K562 (cell line): ENCODE results near the gene CPTP. TPM values are rescaled to one million over a fixed set of nuclear protein-coding genes. Genes with fewer than 3 reads are reported as not detected.
A peak's percentile ranks its signal among the peaks of the same experiment; 100 is the strongest.

Source experiments
- C11orf30 ChIP-seq: fragments of 450-650 bp; IDR thresholded peaks from 2 replicates; pipeline ENCODE4 v1.6.1; 2016; ENCODE audit warnings: low read depth, mild to moderate bottlenecking
- HBP1 ChIP-seq: fragments of 450-650 bp; formaldehyde crosslinking; IDR thresholded peaks from 2 replicates; pipeline ENCODE4 v1.4.0; 2022; ENCODE audit warnings: missing genetic modification characterization
- POLR3A ChIP-seq: IDR thresholded peaks from 2 replicates; pipeline ENCODE4 v1.6.1; 2011; ENCODE audit warnings: borderline replicate concordance, mild to moderate bottlenecking, moderate library complexity; ENCODE audit not compliant: insufficient read length, insufficient read depth; ENCODE audit errors: extremely low read depth
- SRSF7 ChIP-seq: fragments of 200-400 bp; formaldehyde crosslinking; optimal IDR thresholded peaks from 2 replicates; pipeline ENCODE3; 2017; ENCODE audit warnings: mild to moderate bottlenecking, low read depth, low read length
- ZNF609 ChIP-seq: sonication (generic); formaldehyde crosslinking; IDR thresholded peaks from 2 replicates; pipeline ENCODE4 v1.8.1; 2023; ENCODE audit warnings: missing genetic modification reagents, mild to moderate bottlenecking, borderline replicate concordance
- polyA plus RNA-seq, 8 experiments: library from polyadenylated mRNA; depleted of rRNA in 4 of 8; stranded (reverse) in 5 of 8; unstranded in 3 of 8; fragments of >200 nt; fragmentation: Nextera tagmentation in 2 of 8; fragmentation: Illumina TruSeq in 1 of 8; extraction: Ambion mirVana in 2 of 8; extraction: Trizol in 1 of 8; gene quantifications; 2 replicates each; pipeline versions ENCODE4 v1.2.1 to v1.2.3, GENCODE V29; 2011 to 2014; ENCODE audit warnings: inconsistent platforms in 1 of 8, missing spikeins in 1 of 8
- total RNA-seq, 7 experiments: library from RNA; depleted of rRNA in 6 of 7; stranded (reverse); fragments of >200 nt in 6 of 7; fragmentation: Illumina TruSeq in 2 of 7; extraction: Trizol in 2 of 7; gene quantifications; 2 replicates each; pipeline versions ENCODE4 v1.2.1 to v1.2.3, GENCODE V29; 2011 to 2021; ENCODE audit warnings: low replicate concordance in 1 of 7
- TF ChIP-seq, protein P1 (sequence below), 2 experiments: fragments of 450-650 bp in 1 of 2; sonication (generic) in 1 of 2; formaldehyde crosslinking in 1 of 2; IDR thresholded peaks; 2 replicates each; pipeline versions ENCODE4 v1.7.1 to v1.9.0; 2016 to 2022; ENCODE audit warnings: inconsistent platforms in 1 of 2, mild to moderate bottlenecking in 1 of 2, missing genetic modification reagents in 1 of 2
- TF ChIP-seq, protein P2 (sequence below), 2 experiments: fragments of 200-800 bp in 1 of 2; sonication (Bioruptor generic) in 1 of 2; sonication (generic) in 1 of 2; formaldehyde crosslinking in 1 of 2; IDR thresholded peaks in 1 of 2; conservative IDR thresholded peaks in 1 of 2; 2 replicates each; pipeline versions ENCODE4 v1.5.0 to v1.6.1; 2016 to 2020; ENCODE audit warnings: missing compliant biosample characterization in 1 of 2, missing genetic modification characterization in 1 of 2, missing genetic modification reagents in 1 of 2

CPTP gene
- total and polyA plus RNA-seq, 9 of the 15 experiments (the other 6 are each of a cell fraction or from before 2014, with no cell fraction given) = 0.11 to 25.8 (median 3.5) TPM

DNA sequence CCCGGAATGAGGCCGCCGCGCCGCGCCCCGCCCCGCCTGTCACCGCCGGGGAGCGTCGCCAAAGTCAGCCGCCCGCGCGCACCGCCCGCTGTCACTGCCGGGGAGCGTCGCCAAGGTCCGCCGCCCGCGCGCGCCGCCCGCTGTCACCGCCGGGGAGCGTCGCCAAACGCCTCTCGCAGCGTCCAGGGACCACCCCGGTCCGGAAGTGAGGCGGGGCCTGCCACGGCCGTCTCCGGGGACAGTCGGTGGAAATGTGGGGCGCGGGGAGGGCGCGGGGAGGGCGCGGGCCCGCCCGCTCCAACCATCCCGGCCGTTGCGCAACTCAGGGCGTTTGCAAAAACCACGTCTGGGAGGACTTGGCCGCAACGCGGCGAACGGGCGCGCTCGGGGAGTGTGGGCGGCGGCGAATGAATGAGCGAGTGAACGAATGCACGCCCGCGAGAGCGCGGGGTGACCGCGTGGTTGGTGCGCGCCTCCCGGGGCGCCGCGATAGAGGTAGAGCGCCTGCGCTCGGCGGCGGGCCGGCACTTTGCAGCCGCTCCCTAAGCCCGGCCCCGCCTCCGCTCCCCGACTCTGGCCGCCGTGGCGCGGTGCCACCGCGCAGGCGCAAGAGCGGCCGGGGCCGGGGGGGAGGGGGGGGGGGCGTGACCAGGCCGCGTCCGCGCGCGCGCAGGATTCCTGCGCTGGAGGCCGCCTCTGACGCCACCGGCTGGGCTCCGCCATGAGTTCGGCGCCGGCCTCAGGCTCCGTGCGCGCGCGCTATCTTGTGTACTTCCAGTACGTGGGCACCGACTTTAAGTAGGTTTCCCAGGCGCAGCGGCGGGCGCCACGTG lies 16.5 kb upstream of the CPTP start, which contains the start of the genes ACAP3 and PUSL1 (continued):
- TF ChIP-seq, protein P1, sequence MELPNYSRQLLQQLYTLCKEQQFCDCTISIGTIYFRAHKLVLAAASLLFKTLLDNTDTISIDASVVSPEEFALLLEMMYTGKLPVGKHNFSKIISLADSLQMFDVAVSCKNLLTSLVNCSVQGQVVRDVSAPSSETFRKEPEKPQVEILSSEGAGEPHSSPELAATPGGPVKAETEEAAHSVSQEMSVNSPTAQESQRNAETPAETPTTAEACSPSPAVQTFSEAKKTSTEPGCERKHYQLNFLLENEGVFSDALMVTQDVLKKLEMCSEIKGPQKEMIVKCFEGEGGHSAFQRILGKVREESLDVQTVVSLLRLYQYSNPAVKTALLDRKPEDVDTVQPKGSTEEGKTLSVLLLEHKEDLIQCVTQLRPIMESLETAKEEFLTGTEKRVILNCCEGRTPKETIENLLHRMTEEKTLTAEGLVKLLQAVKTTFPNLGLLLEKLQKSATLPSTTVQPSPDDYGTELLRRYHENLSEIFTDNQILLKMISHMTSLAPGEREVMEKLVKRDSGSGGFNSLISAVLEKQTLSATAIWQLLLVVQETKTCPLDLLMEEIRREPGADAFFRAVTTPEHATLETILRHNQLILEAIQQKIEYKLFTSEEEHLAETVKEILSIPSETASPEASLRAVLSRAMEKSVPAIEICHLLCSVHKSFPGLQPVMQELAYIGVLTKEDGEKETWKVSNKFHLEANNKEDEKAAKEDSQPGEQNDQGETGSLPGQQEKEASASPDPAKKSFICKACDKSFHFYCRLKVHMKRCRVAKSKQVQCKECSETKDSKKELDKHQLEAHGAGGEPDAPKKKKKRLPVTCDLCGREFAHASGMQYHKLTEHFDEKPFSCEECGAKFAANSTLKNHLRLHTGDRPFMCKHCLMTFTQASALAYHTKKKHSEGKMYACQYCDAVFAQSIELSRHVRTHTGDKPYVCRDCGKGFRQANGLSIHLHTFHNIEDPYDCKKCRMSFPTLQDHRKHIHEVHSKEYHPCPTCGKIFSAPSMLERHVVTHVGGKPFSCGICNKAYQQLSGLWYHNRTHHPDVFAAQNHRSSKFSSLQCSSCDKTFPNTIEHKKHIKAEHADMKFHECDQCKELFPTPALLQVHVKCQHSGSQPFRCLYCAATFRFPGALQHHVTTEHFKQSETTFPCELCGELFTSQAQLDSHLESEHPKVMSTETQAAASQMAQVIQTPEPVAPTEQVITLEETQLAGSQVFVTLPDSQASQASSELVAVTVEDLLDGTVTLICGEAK (IDR thresholded peaks at IDR 0.05) = no peak; the same call in none of the 2 replicates
- TF ChIP-seq, protein P1 (CRISPR knock-in tag; IDR thresholded peaks at IDR 0.05) = no peak; the same call in 1 of the 2 replicates
- TF ChIP-seq C11orf30 = no peak
- TF ChIP-seq, protein P2, sequence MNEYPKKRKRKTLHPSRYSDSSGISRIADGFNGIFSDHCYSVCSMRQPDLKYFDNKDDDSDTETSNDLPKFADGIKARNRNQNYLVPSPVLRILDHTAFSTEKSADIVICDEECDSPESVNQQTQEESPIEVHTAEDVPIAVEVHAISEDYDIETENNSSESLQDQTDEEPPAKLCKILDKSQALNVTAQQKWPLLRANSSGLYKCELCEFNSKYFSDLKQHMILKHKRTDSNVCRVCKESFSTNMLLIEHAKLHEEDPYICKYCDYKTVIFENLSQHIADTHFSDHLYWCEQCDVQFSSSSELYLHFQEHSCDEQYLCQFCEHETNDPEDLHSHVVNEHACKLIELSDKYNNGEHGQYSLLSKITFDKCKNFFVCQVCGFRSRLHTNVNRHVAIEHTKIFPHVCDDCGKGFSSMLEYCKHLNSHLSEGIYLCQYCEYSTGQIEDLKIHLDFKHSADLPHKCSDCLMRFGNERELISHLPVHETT (CRISPR knock-in tag; conservative IDR thresholded peaks at IDR 0.05 in 1 of 2, IDR thresholded peaks at IDR 0.05 in 1 of 2) = peak in 1 of 2 experiments; percentile 99; a peak in 2 of 4 replicates
- no peak for TF ChIP-seq SRSF7
- no peak for TF ChIP-seq HBP1 (CRISPR knock-in tag)
- no peak for TF ChIP-seq ZNF609 (CRISPR knock-in tag)
- no peak for TF ChIP-seq POLR3A
